GM10266 (cell line): Measurements from ENCODE around the gene LGALS12.

Experiments used
- DNase-seq: peaks from one replicate; pipeline ENCODE4 v3.0.0; 2012; ENCODE audit errors: extremely low spot score
- CTCF ChIP-seq: IDR thresholded peaks from 2 replicates; pipeline ENCODE4 v1.5.1; 2012; ENCODE audit warnings: mild to moderate bottlenecking, low read depth; ENCODE audit not compliant: control insufficient read depth, insufficient read depth; ENCODE audit errors: missing control alignments

The LGALS12 gene

GRCh38 chr11:63511048-63511748, 5.3 kb downstream of the LGALS12 start:
- DNase-seq: no peak
- TF ChIP-seq CTCF: no peak

- DNase-seq: no peak
- TF ChIP-seq CTCF: no peak
These were observed 6.9 kb downstream of the LGALS12 start for GRCh38 chr11:63512816-63513215.

GRCh38 chr11:63516109-63516508, 10.2 kb downstream of the LGALS12 start:
- DNase-seq: no peak
- TF ChIP-seq CTCF: no peak

- TF ChIP-seq CTCF: no peak
These were observed 11.3 kb downstream of the LGALS12 start for GRCh38 chr11:63517156-63517555.

GRCh38 chr11:63518548-63518947, 12.7 kb downstream of the LGALS12 start:
- TF ChIP-seq CTCF: no peak
- DNase-seq: no peak

More at GRCh38 chr11:63517156-63517555, 11.3 kb downstream of the LGALS12 start:
- no peak for DNase-seq

GRCh38 chr11:63520606-63521170, 14.8 kb downstream of the LGALS12 start:
- no peak for TF ChIP-seq CTCF
- DNase-seq: no peak

- no peak for DNase-seq
- no peak for TF ChIP-seq CTCF
These were observed 16.0 kb downstream of the LGALS12 start for GRCh38 chr11:63521896-63522295.
